Stimulated activated CD4-positive, alpha-beta T cell treated with anti-CD3 and anti-CD28 coated beads, Interleukin-15, amount 100 ng/mL, for 1 hour (primary cell): ENCODE results near the gene CD163.
"Not testable (repeated sequence)": the region's sequence is repeated elsewhere in the genome, so short reads cannot be mapped to it uniquely, and the experiment has no call there.

Experiments used
- DNase-seq, 2 donors: peaks; one replicate each; pipeline ENCODE4 v3.0.0-alpha.2; 2020; ENCODE audit warnings: low read depth in 1 of 2, low spot score in 1 of 2

The CD163 gene

GRCh38 chr12:7450667-7451066, 52.9 kb downstream of the CD163 start:
- no peak for DNase-seq

DNA sequence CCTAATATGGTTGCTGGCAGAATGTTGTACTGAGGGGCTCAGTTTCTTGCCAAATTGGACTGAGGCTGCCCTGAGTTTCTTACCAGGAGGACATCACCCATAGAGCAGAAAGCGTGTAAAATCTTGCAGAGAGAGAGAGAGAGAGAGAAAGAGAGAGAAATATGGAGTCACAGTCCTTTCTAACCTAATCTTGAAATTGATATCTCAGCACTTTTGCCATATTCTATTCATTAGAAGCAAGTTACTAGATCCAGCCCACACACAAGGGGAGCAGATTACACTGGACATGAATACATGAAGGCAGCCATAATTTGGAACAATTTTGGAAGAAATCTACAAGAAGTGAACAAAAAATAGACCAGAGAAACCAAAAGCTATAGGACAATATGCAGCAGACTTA, 55.5 kb downstream of the CD163 start:
- DNase-seq: no peak

DNA sequence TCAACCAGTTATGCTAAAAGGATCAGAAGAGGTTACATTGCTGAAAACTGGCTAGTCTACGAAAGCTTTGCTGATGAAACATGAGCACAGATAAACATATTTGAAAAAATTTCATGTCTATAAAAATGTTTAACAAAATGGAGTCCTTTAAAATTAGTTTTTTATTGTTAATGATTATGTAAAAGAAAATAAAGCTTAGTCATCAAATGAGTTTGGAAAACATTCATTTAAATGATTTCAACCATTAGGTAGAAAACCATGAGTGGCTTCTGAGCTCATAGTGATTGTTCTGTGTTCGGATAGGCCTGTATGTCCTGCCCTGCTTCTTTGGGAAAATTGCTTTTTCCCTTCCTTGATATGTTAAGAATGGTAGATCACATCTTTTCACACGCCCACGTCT, 59.0 kb downstream of the CD163 start:
- no peak for DNase-seq

DNA sequence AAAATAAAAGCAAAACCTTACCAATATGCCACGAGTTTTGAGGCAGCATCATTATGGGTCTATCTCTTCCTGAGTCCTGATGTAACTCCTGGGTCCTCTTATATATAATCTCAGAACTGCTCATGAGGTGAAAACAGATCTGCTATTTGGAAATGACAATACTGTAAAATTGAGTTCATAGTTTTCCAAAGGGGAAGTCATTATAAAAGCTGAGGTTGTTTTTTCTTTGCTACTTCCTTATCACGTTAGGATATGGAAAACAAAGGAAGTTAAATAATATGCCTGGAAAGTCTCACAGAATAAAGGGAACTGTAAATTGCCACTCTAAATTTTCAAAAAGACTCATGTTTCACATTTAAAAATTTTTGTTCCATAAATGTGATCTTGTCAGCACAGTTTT, 59.5 kb downstream of the CD163 start, which contains the start of gene CD163L1:
TSS of gene CD163L1 (minus strand) at position 78 of the 400 bp plus-strand sequence. CDS start at position 52, 26 bp downstream.
- no peak for DNase-seq

DNA sequence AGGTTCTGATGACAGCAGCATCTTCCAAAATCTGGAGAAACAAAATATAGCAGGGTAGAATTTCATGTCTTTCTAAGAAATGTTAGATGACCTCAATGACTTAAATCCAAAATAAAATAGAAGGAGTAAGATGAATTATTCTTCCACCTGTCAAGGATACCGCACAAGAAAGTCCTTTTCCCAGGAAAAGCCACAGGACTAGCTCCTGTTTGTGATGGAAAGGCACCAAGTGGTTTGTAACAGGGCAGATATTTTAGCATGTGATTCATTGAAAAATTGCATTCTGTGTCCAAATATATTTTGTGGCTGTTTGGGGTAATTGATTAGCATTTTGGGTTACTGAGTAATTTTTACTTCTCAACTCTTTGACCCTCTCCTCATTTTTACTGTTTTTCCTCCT, 62.4 kb downstream of the CD163 start:
- DNase-seq: no peak

DNA sequence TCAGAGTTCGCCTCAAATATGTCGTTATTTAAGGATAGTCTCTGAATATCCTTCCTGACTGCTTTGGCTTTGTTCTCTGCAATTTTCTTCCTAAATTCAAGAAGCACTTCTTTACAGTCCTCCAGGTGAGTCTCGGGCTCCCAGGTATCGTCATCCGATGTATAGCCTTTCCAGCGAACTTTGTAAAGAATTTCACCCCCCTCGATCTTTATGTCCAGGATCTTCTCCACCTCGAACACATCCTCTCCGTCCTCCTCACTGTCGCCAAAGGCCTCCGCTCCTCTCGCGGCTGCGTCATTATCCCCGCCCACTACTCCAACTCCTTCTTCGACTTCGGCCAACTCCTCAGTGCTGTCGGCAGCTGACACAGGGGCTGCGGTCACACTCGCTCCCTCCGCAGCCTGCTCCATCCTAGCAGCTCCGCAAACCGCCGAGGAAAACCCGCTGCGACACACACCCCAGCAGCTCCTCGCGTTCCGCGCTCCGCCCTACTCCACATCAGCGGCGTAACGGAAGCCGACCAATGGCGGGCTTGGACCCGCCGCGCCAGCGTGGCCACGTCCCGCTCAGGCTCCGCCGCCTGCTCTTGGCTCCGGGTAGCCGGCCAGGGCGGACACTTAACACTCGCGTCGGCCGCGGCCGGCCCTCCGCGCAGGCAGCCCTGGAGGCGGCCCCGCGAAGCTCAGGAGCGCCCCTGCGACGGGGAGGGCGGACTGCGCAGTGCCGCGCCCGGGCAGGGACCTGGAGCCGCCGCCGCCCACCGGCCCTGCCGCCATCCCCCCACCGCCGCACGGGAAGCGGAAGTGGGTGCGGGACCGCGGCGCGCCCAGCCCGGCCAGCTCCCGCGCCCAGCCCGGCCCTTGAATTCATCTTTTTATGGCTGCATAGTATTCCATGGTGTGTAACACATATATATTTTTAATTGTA, 63.7 kb downstream of the CD163 start:
- DNase-seq: peak in 1 of 2 donors; percentile 28

DNA sequence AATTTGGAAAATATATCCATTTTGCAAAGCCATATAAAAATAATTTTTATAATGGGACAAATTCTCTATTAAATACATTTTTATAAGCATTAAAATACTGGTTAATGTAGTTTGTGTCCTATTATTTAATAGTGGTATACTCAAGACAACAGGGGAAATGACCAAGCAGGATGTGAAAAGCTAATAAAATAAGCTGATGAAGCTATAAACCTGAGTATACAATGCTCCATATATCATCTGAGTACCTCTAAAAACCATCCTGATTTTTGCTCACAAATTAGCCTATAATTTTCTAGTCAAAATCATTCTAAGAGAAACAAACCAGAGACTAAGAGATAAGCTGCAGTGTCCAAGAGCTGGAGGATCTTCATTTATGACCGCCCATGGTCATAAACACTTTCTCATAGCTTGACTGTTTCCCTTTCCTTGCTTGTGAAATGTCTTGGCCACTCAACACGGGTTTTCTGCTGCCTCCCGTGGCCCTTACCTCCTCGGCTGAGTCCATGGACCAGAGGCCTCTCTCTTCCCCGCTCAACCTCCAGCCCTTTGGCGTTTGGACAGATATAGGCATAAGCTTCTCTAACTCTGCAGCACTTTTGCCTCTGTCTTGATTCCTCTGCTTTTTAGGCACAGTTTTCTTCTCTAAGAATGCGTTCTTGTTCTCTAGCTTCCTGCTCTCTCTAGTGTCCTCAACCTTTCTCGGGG, 65.1 kb downstream of the CD163 start:
- DNase-seq: not testable (repeated sequence)

- not testable (repeated sequence) for DNase-seq
Observed at GRCh38 chr12:7437494-7437893, 66.1 kb downstream of the CD163 start.

GRCh38 chr12:7434670-7435069, 68.9 kb downstream of the CD163 start:
- no peak for DNase-seq

- no peak for DNase-seq
Observed at GRCh38 chr12:7433276-7433822, 70.2 kb downstream of the CD163 start.

- DNase-seq: no peak
Observed at GRCh38 chr12:7431993-7432685, 71.4 kb downstream of the CD163 start.
